Naive thymus-derived CD4-positive, alpha-beta T cell (primary cell): ENCODE measurements around the gene CTBP2. TPM values are rescaled to one million over a fixed set of nuclear protein-coding genes. Genes with fewer than 3 reads are reported as not detected.

ENCODE experiments used
- ATAC-seq: fragments of 150-1000 bp; cut with Tn5 transposase; 2 replicates; pipeline ENCODE4 v1.10.0; 2021; ENCODE audit warnings: mild to moderate bottlenecking, moderate library complexity
- CTCF ChIA-PET: fragments of 350-600 bp; sonication (Branson Sonifier 250); formaldehyde crosslinking; loops from one replicate; lab custom pipeline; 2021; ENCODE audit warnings: antibody characterized with exemption; lab: Charles Lee
- POLR2A ChIA-PET: fragments of 350-600 bp; sonication (Branson Sonifier 250); formaldehyde crosslinking; loops from one replicate; lab custom pipeline; 2021; ENCODE audit warnings: antibody characterized with exemption, inconsistent platforms; lab: Charles Lee
- DNase-seq, 9 donors: peaks; one replicate each; pipeline versions ENCODE4 v3.0.0 to v3.0.0-alpha.2; 2020 to 2022; ENCODE audit warnings: mixed read lengths in 1 of 9
- H3K27ac ChIP-seq: one replicate; pipeline ENCODE4 v1.7.0; 2013; ENCODE audit warnings: mild to moderate bottlenecking, low read depth, low read length, moderate library complexity
- H3K27me3 ChIP-seq, 2 donors: one replicate each; pipeline ENCODE4 v1.7.0; 2013; ENCODE audit warnings: low read length in 2 of 2, mild to moderate bottlenecking in 2 of 2, moderate library complexity in 2 of 2; ENCODE audit not compliant: control insufficient read depth in 2 of 2, insufficient read depth in 2 of 2
- H3K36me3 ChIP-seq, 3 experiments: 1 replicate in 2 of 3; 2 replicates in 1 of 3; pipeline ENCODE4 v1.7.0; 2013; ENCODE audit warnings: low read length in 3 of 3, mild to moderate bottlenecking in 3 of 3, moderate library complexity in 1 of 3; ENCODE audit not compliant: insufficient read depth in 3 of 3, control insufficient read depth in 2 of 3
- H3K4me1 ChIP-seq, 2 donors: one replicate each; pipeline ENCODE4 v1.7.0; 2013; ENCODE audit warnings: low read length in 2 of 2, mild to moderate bottlenecking in 2 of 2, moderate library complexity in 1 of 2; ENCODE audit not compliant: control insufficient read depth in 2 of 2, insufficient read depth in 2 of 2
- H3K4me3 ChIP-seq: 2 replicates; pipeline ENCODE4 v1.7.0; 2013; ENCODE audit warnings: mild to moderate bottlenecking, low read length
- H3K9me3 ChIP-seq, 3 experiments: 1 replicate in 2 of 3; 2 replicates in 1 of 3; pipeline ENCODE4 v1.7.0; 2013; ENCODE audit warnings: low read length in 3 of 3; ENCODE audit not compliant: control insufficient read depth in 2 of 3
- H3K27ac Mint-ChIP-seq, 9 donors: one replicate each; pipeline ENCODE4 v1.8.0; 2020 to 2022; ENCODE audit warnings: mixed read lengths in 9 of 9, mild to moderate bottlenecking in 8 of 9, moderate library complexity in 5 of 9, inconsistent platforms in 2 of 9
- H3K27me3 Mint-ChIP-seq, 5 donors: one replicate each; pipeline ENCODE4 v1.8.0; 2021 to 2022; ENCODE audit warnings: mixed read lengths in 5 of 5, mild to moderate bottlenecking in 1 of 5
- H3K36me3 Mint-ChIP-seq, 5 donors: one replicate each; pipeline ENCODE4 v1.8.0; 2020 to 2022; ENCODE audit warnings: mixed read lengths in 5 of 5, mild to moderate bottlenecking in 3 of 5, inconsistent platforms in 1 of 5
- H3K4me1 Mint-ChIP-seq, 7 donors: one replicate each; pipeline ENCODE4 v1.8.0; 2020 to 2022; ENCODE audit warnings: mixed read lengths in 7 of 7, mild to moderate bottlenecking in 3 of 7, inconsistent platforms in 1 of 7
- H3K4me3 Mint-ChIP-seq, 10 donors: one replicate each; pipeline ENCODE4 v1.8.0; 2020 to 2022; ENCODE audit warnings: mild to moderate bottlenecking in 10 of 10, mixed read lengths in 10 of 10, moderate library complexity in 6 of 10, inconsistent platforms in 2 of 10
- H3K9me3 Mint-ChIP-seq, 11 donors: one replicate each; pipeline ENCODE4 v1.8.0; 2020 to 2022; ENCODE audit warnings: mixed read lengths in 11 of 11, mild to moderate bottlenecking in 4 of 11, inconsistent platforms in 1 of 11, moderate library complexity in 1 of 11
- intact Hi-C, 2 donors: fragments of 100-400 bp; cut with micrococcal nuclease; formaldehyde crosslinking; loops; one replicate each; pipeline ENCODE4 v1.15.1; 2023
- polyA plus RNA-seq, 2 donors: library from polyadenylated mRNA; unstranded; fragments of 300-500 nt; fragmentation: Illumina TruSeq; gene quantifications; one replicate each; pipeline ENCODE4 v1.2.3, GENCODE V29; 2021
- total RNA-seq, 6 experiments: library from RNA in 5 of 6; stranded (reverse) in 5 of 6; gene quantifications; 1 replicate in 5 of 6; 2 replicates in 1 of 6; pipeline ENCODE4 v1.2.3 and lab custom pipeline; 2021 to 2026

CTBP2 gene
- total and polyA plus RNA-seq, 7 experiments from 2014 or later: 0.05 to 39.5 (median 1.7) TPM; not detected in 1

DNA sequence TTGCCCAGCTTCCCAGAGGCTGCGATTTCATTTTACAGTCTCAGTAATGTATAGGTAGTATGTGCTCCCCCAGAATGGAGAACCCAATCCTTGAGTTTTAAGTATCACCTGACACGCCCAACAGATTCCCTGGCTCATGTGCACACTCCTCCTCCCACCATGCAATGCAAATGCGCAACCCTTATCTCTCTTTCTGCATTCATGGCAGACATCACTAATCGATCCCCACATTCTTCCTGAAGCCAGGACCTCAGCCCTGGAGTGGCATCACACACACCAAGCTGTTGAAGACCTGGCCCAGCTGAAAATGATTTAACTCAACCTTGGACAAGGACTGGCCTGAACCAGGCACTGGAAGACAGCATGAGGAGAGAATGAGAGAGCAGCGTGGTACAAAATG, 150.0 kb downstream of the CTBP2 start:
- POLR2A ChIA-PET: no interaction called here
- Mint-ChIP-seq H3K36me3 (no peaks in the 10 kb centered on the region), H3K4me3 (no peak overlapping the region), H3K9me3 (no peaks in the 10 kb centered on the region), H3K27me3 (peaks cover 0 to 9% (median 3%) of the 10 kb centered on the region in 5 donors), H3K4me1 (peaks cover 0 to 6% (median 0%) of the 10 kb centered on the region in 7 donors), H3K27ac (no peak overlapping the region)
- Histone ChIP-seq H3K27ac (no peak overlapping the region), H3K36me3 (no peaks in the 10 kb centered on the region), H3K4me1 (no peaks in the 10 kb centered on the region), H3K9me3 (no peaks in the 10 kb centered on the region), H3K4me3 (no peak overlapping the region), H3K27me3 (no peaks in the 10 kb centered on the region)
- DNase-seq: no peak
- CTCF ChIA-PET: interaction anchor here (0.7 kb wide), 1 partner anchor 27 kb away, joined by 3 read pairs; no protein-coding TSS in a partner anchor
- no peak for ATAC-seq
- intact Hi-C loops: no loop called here

- Mint-ChIP-seq H3K27ac (no peak overlapping the region), H3K4me3 (no peak overlapping the region), H3K36me3 (no peaks in the 10 kb centered on the region), H3K4me1 (peaks cover 0 to 3% (median 0%) of the 10 kb centered on the region in 7 donors), H3K9me3 (no peaks in the 10 kb centered on the region), H3K27me3 (peaks cover 0 to 9% (median 3%) of the 10 kb centered on the region in 5 donors)
- Histone ChIP-seq H3K27me3 (no peaks in the 10 kb centered on the region), H3K27ac (no peak overlapping the region), H3K4me1 (no peaks in the 10 kb centered on the region), H3K36me3 (no peaks in the 10 kb centered on the region), H3K9me3 (no peaks in the 10 kb centered on the region), H3K4me3 (no peak overlapping the region)
- no peak for DNase-seq
- POLR2A ChIA-PET: no interaction called here
- CTCF ChIA-PET: interaction anchor here (0.7 kb wide), 1 partner anchor 27 kb away, joined by 3 read pairs; no protein-coding TSS in a partner anchor
- intact Hi-C loops: no loop called here
- no peak for ATAC-seq
Measured at GRCh38 chr10:125009661-125010161, 150.7 kb downstream of the CTBP2 start.

- Mint-ChIP-seq H3K27ac (no peak overlapping the region), H3K4me1 (peaks cover 0 to 2% (median 0%) of the 10 kb centered on the region in 7 donors), H3K9me3 (no peaks in the 10 kb centered on the region), H3K36me3 (no peaks in the 10 kb centered on the region), H3K27me3 (peaks cover 0 to 6% (median 2%) of the 10 kb centered on the region in 5 donors), H3K4me3 (no peak overlapping the region)
- ChIA-PET POLR2A (no interaction called here), CTCF (no interaction called here)
- H3K27ac ChIP-seq: no peak overlapping the region
- no peaks in the 10 kb centered on the region for H3K36me3 ChIP-seq
- H3K4me3 ChIP-seq: no peak overlapping the region
- H3K9me3 ChIP-seq: no peaks in the 10 kb centered on the region
- H3K4me1 ChIP-seq: no peaks in the 10 kb centered on the region
- intact Hi-C loops: no loop called here
- ATAC-seq: no peak
- DNase-seq: no peak
- no peaks in the 10 kb centered on the region for H3K27me3 ChIP-seq
Measured at GRCh38 chr10:125008689-125009638, 151.4 kb downstream of the CTBP2 start.

DNA sequence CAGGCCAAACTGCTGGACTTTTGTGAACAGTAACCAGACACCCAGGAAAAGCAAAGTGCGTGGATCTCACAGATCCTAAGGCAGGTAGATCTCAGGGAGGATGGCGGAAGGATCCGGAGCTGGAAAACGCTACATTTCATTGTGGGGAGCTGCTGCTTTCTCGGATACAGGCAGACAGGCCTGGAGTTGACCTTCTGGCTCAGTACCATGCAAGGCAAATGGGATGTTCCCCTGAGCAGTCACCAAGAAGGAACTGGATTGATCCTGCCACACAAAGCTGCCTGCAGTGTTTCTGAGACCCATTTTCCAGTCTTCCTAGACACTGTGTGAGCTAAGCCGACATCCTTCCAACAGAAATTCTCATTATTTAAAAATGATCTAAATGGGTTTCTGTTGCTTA, 152.9 kb downstream of the CTBP2 start:
- Mint-ChIP-seq H3K27me3 (peaks cover 0 to 4% (median 0%) of the 10 kb centered on the region in 5 donors), H3K9me3 (no peaks in the 10 kb centered on the region), H3K27ac (no peak overlapping the region), H3K4me3 (no peak overlapping the region), H3K4me1 (no peaks in the 10 kb centered on the region), H3K36me3 (no peaks in the 10 kb centered on the region)
- intact Hi-C loops: no loop called here
- no peak for ATAC-seq
- Histone ChIP-seq H3K4me3 (no peak overlapping the region), H3K9me3 (no peaks in the 10 kb centered on the region), H3K4me1 (no peaks in the 10 kb centered on the region), H3K36me3 (no peaks in the 10 kb centered on the region), H3K27me3 (no peaks in the 10 kb centered on the region), H3K27ac (no peak overlapping the region)
- ChIA-PET CTCF (no interaction called here), POLR2A (no interaction called here)
- no peak for DNase-seq

DNA sequence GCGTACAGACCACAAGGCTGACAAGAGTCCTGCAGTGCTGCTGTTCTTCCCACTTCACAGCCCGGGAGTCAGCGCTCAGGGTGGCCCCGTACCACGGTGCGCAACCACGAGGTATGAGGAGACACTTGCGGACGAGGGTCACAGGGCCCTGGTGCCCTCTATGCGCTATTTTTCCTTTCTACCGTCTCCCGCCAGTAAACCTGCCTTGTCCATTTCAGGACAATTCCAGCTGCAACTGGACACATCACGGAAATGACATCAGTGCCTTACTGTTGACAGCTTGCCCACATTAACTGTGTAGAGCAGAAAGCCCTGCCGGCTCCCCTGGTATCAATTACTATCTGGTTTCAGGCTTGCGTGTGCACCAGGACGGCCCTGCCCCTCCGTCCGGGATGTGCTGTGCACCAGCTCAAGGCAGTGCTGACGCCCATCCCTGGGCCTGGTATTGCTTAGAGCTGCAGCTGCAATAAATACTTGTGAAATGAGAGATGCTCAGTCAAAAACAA, 153.4 kb downstream of the CTBP2 start:
- ATAC-seq: no peak
- Histone ChIP-seq H3K4me3 (no peak overlapping the region), H3K27ac (no peak overlapping the region), H3K36me3 (no peaks in the 10 kb centered on the region), H3K9me3 (no peaks in the 10 kb centered on the region), H3K4me1 (no peaks in the 10 kb centered on the region), H3K27me3 (no peaks in the 10 kb centered on the region)
- H3K4me3 Mint-ChIP-seq: no peak overlapping the region
- intact Hi-C loops: no loop called here
- DNase-seq: no peak
- peaks cover 0 to 4% (median 0%) of the 10 kb centered on the region in 5 donors for H3K27me3 Mint-ChIP-seq
- H3K36me3 Mint-ChIP-seq: no peaks in the 10 kb centered on the region
- H3K9me3 Mint-ChIP-seq: no peaks in the 10 kb centered on the region
- ChIA-PET CTCF (no interaction called here), POLR2A (no interaction called here)
- no peaks in the 10 kb centered on the region for H3K4me1 Mint-ChIP-seq
- no peak overlapping the region for H3K27ac Mint-ChIP-seq

DNA sequence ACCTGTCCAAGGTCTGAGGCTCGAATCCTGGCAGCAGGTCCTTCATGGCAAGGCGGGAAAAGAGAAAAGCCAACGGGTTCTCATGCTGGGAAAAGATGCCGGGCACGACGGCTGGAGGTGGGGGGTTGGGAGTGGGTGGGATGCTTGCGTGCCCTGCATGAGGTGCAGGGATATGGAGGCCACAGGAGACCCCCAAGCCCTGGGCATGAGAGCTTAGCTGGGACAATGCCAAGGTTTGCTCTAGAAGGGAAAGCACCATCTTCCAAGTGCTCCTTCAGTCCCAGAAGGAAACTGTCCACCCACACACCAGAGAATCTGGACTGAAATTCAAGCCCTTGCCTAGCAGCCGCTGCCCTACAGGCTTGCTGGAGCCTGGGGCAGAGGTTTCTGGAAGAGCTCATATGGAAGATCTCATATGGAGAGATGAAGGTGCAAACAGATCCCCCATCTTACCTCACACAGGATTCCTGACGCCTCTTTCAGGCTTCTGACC, 154.1 kb downstream of the CTBP2 start:
- POLR2A ChIA-PET: no interaction called here
- CTCF ChIA-PET: no interaction called here
- no peaks in the 10 kb centered on the region for H3K9me3 Mint-ChIP-seq
- peaks cover 0 to 4% (median 0%) of the 10 kb centered on the region in 5 donors for H3K27me3 Mint-ChIP-seq
- H3K27ac Mint-ChIP-seq: no peak overlapping the region
- no peaks in the 10 kb centered on the region for H3K36me3 Mint-ChIP-seq
- no peak overlapping the region for H3K27ac ChIP-seq
- no peak for DNase-seq
- H3K4me1 ChIP-seq: no peaks in the 10 kb centered on the region
- H3K27me3 ChIP-seq: no peaks in the 10 kb centered on the region
- no peak overlapping the region for H3K4me3 Mint-ChIP-seq
- H3K4me1 Mint-ChIP-seq: no peaks in the 10 kb centered on the region
- no peak overlapping the region for H3K4me3 ChIP-seq
- H3K36me3 ChIP-seq: no peaks in the 10 kb centered on the region
- ATAC-seq: no peak
- intact Hi-C loops: no loop called here
- H3K9me3 ChIP-seq: no peaks in the 10 kb centered on the region
